Astrocyte (in vitro differentiated cells and primary cell): ENCODE results near the gene ALDOB. TPM values are rescaled to one million over a fixed set of nuclear protein-coding genes. Genes with fewer than 3 reads are reported as not detected.

Experiments
- DNase-seq: peaks from one replicate; pipeline ENCODE4 v3.0.0-alpha.2; 2010; ENCODE audit warnings: low read depth
- FAIRE-seq: peaks from 2 replicates; lab custom pipeline; 2011; peaks lifted over from hg19 to GRCh38; lab: Jason Lieb, UNC
- H2AFZ ChIP-seq: 2 replicates; pipeline ENCODE4 v1.6.0; 2012; ENCODE audit warnings: low read depth, low read length, inconsistent platforms
- H3K27ac ChIP-seq: 2 replicates; pipeline ENCODE4 v1.5.1; 2011; ENCODE audit warnings: low read depth, low read length, inconsistent platforms
- H3K27me3 ChIP-seq: 2 replicates; pipeline ENCODE4 v1.6.0; 2011; ENCODE audit warnings: low read length, inconsistent platforms; ENCODE audit not compliant: insufficient read depth
- H3K36me3 ChIP-seq: 2 replicates; pipeline ENCODE4 v1.5.1; 2011; ENCODE audit warnings: low read length, inconsistent platforms; ENCODE audit not compliant: insufficient read depth
- H3K4me1 ChIP-seq: 2 replicates; pipeline ENCODE4 v1.5.1; 2011; ENCODE audit warnings: low read length, inconsistent platforms; ENCODE audit not compliant: insufficient read depth
- H3K4me2 ChIP-seq: 2 replicates; pipeline ENCODE4 v1.6.0; 2012; ENCODE audit warnings: low read length, inconsistent platforms
- H3K4me3 ChIP-seq: 2 replicates; pipeline ENCODE4 v1.5.1; 2011; ENCODE audit warnings: low read depth, mild to moderate bottlenecking, low read length, inconsistent platforms; ENCODE audit not compliant: insufficient read depth
- H3K79me2 ChIP-seq: 2 replicates; pipeline ENCODE4 v1.6.0; 2012; ENCODE audit warnings: mild to moderate bottlenecking, low read length, inconsistent platforms; ENCODE audit not compliant: insufficient read depth
- H3K9ac ChIP-seq: 2 replicates; pipeline ENCODE4 v1.6.0; 2012; ENCODE audit warnings: mild to moderate bottlenecking, low read length, inconsistent platforms
- H3K9me3 ChIP-seq: 2 replicates; pipeline ENCODE4 v1.5.1; 2012; ENCODE audit warnings: low read depth, mild to moderate bottlenecking, low read length, inconsistent platforms; ENCODE audit not compliant: insufficient read depth
- H4K20me1 ChIP-seq: 2 replicates; pipeline ENCODE4 v1.6.0; 2012; ENCODE audit warnings: low read length, inconsistent platforms; ENCODE audit not compliant: insufficient read depth
- H3K27ac Mint-ChIP-seq: one replicate; pipeline ENCODE4 v1.8.0; 2021; ENCODE audit warnings: mild to moderate bottlenecking, mixed read lengths; ENCODE audit not compliant: unreplicated experiment
- H3K27me3 Mint-ChIP-seq: one replicate; pipeline ENCODE4 v1.8.0; 2021; ENCODE audit warnings: low read depth, mixed read lengths; ENCODE audit not compliant: unreplicated experiment
- H3K36me3 Mint-ChIP-seq: one replicate; pipeline ENCODE4 v1.8.0; 2021; ENCODE audit warnings: low read depth, mixed read lengths; ENCODE audit not compliant: unreplicated experiment
- H3K4me1 Mint-ChIP-seq: one replicate; pipeline ENCODE4 v1.8.0; 2021; ENCODE audit warnings: low read depth, mixed read lengths; ENCODE audit not compliant: unreplicated experiment
- H3K4me3 Mint-ChIP-seq: one replicate; pipeline ENCODE4 v1.8.0; 2021; ENCODE audit warnings: mild to moderate bottlenecking, moderate library complexity, mixed read lengths; ENCODE audit not compliant: unreplicated experiment
- H3K9me3 Mint-ChIP-seq: one replicate; pipeline ENCODE4 v1.8.0; 2021; ENCODE audit warnings: mild to moderate bottlenecking, mixed read lengths; ENCODE audit not compliant: unreplicated experiment
- EZH2 ChIP-seq: IDR thresholded peaks from 2 replicates; pipeline ENCODE4 v1.6.1; 2012; ENCODE audit warnings: mild to moderate bottlenecking, low read length, inconsistent platforms; ENCODE audit not compliant: insufficient read depth
- total RNA-seq: library from RNA; stranded (reverse); gene quantifications from 2 replicates; pipeline ENCODE4 v1.2.1, GENCODE V29; 2021
- TF ChIP-seq, protein P1 (sequence below): IDR thresholded peaks from 2 replicates; pipeline ENCODE4 v1.5.1; 2011; ENCODE audit warnings: low read depth, mild to moderate bottlenecking, inconsistent platforms, low read length, moderate library complexity; ENCODE audit not compliant: insufficient read depth

ALDOB gene
- total RNA-seq, 1 donor from 2014 or later: not detected

DNA sequence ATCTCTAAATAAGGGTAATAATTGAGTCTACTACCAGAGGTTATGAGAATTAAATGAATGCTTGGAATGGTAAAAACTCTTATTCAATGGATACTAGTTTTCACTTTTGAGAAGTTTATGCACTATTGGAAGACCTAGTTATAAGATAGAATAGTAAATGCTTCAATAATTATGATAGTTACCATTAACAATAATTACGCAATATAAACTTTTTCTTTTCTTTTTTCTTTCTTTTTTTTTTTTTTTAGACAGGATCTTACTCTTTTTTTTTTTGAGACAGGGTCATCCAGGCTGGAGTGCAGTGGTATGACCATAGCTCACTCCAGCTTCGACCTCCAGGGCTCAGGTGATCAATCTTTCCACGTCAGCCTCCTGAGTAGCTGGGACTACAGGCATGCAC is 6.7 kb downstream of the ALDOB start:
- no peaks in the 10 kb centered on the region for H4K20me1 ChIP-seq
- DNase-seq (no peak), FAIRE-seq (no peak)
- H3K4me2 ChIP-seq: no peak overlapping the region
- H3K9me3 ChIP-seq: no peaks in the 10 kb centered on the region
- H3K4me3 ChIP-seq: no peak overlapping the region
- Mint-ChIP-seq H3K27me3 (peaks cover 14% of the 10 kb centered on the region), H3K36me3 (no peaks in the 10 kb centered on the region), H3K4me1 (no peaks in the 10 kb centered on the region), H3K9me3 (no peaks in the 10 kb centered on the region), H3K4me3 (no peak overlapping the region), H3K27ac (no peak overlapping the region)
- no peak overlapping the region for H3K9ac ChIP-seq
- H2AFZ ChIP-seq: no peak overlapping the region
- TF ChIP-seq EZH2: no peak
- TF ChIP-seq, protein P1, sequence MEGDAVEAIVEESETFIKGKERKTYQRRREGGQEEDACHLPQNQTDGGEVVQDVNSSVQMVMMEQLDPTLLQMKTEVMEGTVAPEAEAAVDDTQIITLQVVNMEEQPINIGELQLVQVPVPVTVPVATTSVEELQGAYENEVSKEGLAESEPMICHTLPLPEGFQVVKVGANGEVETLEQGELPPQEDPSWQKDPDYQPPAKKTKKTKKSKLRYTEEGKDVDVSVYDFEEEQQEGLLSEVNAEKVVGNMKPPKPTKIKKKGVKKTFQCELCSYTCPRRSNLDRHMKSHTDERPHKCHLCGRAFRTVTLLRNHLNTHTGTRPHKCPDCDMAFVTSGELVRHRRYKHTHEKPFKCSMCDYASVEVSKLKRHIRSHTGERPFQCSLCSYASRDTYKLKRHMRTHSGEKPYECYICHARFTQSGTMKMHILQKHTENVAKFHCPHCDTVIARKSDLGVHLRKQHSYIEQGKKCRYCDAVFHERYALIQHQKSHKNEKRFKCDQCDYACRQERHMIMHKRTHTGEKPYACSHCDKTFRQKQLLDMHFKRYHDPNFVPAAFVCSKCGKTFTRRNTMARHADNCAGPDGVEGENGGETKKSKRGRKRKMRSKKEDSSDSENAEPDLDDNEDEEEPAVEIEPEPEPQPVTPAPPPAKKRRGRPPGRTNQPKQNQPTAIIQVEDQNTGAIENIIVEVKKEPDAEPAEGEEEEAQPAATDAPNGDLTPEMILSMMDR: no peak
- H3K27me3 ChIP-seq: no peaks in the 10 kb centered on the region
- H3K79me2 ChIP-seq: no peaks in the 10 kb centered on the region
- H3K4me1 ChIP-seq: no peaks in the 10 kb centered on the region
- no peak overlapping the region for H3K27ac ChIP-seq
- no peaks in the 10 kb centered on the region for H3K36me3 ChIP-seq

DNA sequence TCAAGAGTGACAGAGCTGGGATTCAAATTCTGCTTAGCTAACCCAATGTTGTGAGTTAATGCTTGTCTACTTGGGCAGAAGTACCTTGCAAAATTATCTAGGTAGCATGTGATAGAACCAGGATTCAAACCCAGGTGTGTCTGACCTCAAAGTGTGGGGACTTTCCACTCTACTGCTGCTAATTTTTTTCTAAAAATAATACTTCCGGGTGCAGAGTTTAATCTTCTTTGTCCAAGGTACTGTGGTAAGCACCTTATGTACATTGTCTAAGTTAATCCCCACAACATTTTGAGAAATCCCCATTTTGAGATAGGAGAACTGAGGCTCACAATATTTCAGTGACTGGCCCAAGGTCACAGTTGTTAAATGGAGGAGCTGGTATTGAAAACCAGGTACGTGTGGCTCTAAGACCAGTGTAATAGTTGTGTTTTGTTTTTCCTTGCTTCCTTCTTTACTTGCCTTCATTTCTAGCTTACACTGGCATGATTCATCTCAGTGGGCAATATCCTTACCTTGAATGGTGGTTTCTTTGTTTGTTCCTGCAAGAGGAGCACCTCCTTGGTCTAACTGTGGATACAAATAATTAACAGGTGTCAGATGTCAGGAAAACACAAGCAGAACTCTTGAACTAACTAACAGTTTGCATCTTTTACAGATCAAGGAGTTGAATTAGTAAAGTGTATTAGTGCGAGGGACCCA is 7.5 kb downstream of the ALDOB start:
- no peaks in the 10 kb centered on the region for H3K27me3 ChIP-seq
- no peaks in the 10 kb centered on the region for H3K4me1 ChIP-seq
- no peaks in the 10 kb centered on the region for H3K4me1 Mint-ChIP-seq
- peaks cover 14% of the 10 kb centered on the region for H3K27me3 Mint-ChIP-seq
- no peak overlapping the region for H2AFZ ChIP-seq
- no peak overlapping the region for H3K27ac Mint-ChIP-seq
- no peaks in the 10 kb centered on the region for H3K9me3 Mint-ChIP-seq
- H3K27ac ChIP-seq: no peak overlapping the region
- no peaks in the 10 kb centered on the region for H3K36me3 ChIP-seq
- no peaks in the 10 kb centered on the region for H3K79me2 ChIP-seq
- no peak overlapping the region for H3K9ac ChIP-seq
- no peaks in the 10 kb centered on the region for H4K20me1 ChIP-seq
- H3K4me3 Mint-ChIP-seq: no peak overlapping the region
- FAIRE-seq (no peak), DNase-seq (no peak)
- TF ChIP-seq EZH2: no peak
- TF ChIP-seq, protein P1: no peak
- H3K4me2 ChIP-seq: no peak overlapping the region
- H3K36me3 Mint-ChIP-seq: no peaks in the 10 kb centered on the region
- no peak overlapping the region for H3K4me3 ChIP-seq
- H3K9me3 ChIP-seq: no peaks in the 10 kb centered on the region

DNA sequence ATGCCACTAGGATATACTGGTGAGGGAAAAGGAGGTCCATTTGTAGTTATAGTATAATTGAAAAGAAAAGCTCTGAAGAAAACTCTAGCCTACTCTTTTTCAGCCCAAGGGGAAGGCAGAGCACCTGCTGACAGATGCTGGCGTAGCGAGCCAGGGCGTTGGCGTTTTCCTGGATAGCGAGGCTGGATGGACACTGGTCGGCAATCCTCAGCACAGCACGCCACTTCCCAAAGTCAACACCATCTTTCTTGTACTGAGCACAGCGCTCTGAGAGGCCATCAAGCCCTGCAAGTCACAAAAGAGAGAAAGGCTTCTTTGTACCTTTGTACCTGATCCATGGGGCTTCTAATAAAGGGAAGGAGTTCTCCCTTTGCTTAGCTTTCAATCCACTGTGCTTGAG is 8.2 kb downstream of the ALDOB start:
- Histone ChIP-seq H3K9ac (no peak overlapping the region), H3K9me3 (no peaks in the 10 kb centered on the region), H3K4me2 (no peak overlapping the region), H3K27me3 (no peaks in the 10 kb centered on the region), H3K4me1 (no peaks in the 10 kb centered on the region), H4K20me1 (no peaks in the 10 kb centered on the region), H2AFZ (no peak overlapping the region), H3K4me3 (no peak overlapping the region), H3K79me2 (no peaks in the 10 kb centered on the region), H3K36me3 (no peaks in the 10 kb centered on the region), H3K27ac (no peak overlapping the region)
- H3K27ac Mint-ChIP-seq: no peak overlapping the region
- DNase-seq (no peak), FAIRE-seq (no peak)
- H3K4me3 Mint-ChIP-seq: no peak overlapping the region
- H3K9me3 Mint-ChIP-seq: no peaks in the 10 kb centered on the region
- peaks cover 14% of the 10 kb centered on the region for H3K27me3 Mint-ChIP-seq
- no peaks in the 10 kb centered on the region for H3K36me3 Mint-ChIP-seq
- H3K4me1 Mint-ChIP-seq: no peaks in the 10 kb centered on the region
- TF ChIP-seq EZH2: no peak
- TF ChIP-seq, protein P1: no peak
